K562 (cell line): ENCODE measurements around the gene ZBED2. TPM values are rescaled to one million over a fixed set of nuclear protein-coding genes. Genes with fewer than 3 reads are reported as not detected.

ENCODE experiments used
- ATAC-seq: fragments of 200-7000 bp; cut with Tn5 transposase; 3 replicates; pipeline ENCODE4 v1.9.1; 2020; ENCODE audit warnings: moderate library complexity
- BruUV-seq: library from RNA; stranded (reverse); fragments of 400-500 nt; replicated peaks from 2 replicates; lab custom pipeline; 2021; lab: Mats Ljungman, UMichigan
- CTCF ChIA-PET: fragments of 300-600 bp; formaldehyde crosslinking; extraction: SDS; loops from one replicate; lab custom pipeline; 2021; ENCODE audit warnings: low intra/inter-chr PET ratio; lab: Yijun Ruan, JAX
- POLR2A ChIA-PET: fragments of 300-600, 350-650 bp; sonication (Branson Sonifier 250); formaldehyde crosslinking; extraction: SDS; loops from one replicate; lab custom pipeline; 2021; ENCODE audit warnings: antibody characterized with exemption, inconsistent platforms; lab: Yijun Ruan, JAX
- DNase-seq, 4 experiments: peaks; one replicate each; pipeline versions ENCODE4 v3.0.0 to v3.0.0-alpha.2; 2011 to 2018; ENCODE audit warnings: low spot score in 3 of 4, mixed read lengths in 3 of 4; ENCODE audit errors: extremely low read depth in 1 of 4
- FAIRE-seq: peaks from 2 replicates; lab custom pipeline; 2011; peaks lifted over from hg19 to GRCh38; lab: Jason Lieb, UNC
- H2AFZ ChIP-seq: 2 replicates; pipeline ENCODE4 v1.6.0; 2011; ENCODE audit warnings: low read depth, low read length, control low read depth, inconsistent platforms
- H3K27ac ChIP-seq: fragments of 200-600 bp; 3 replicates; pipeline ENCODE4 v1.8.0; 2011; ENCODE audit warnings: low read depth, mild to moderate bottlenecking, control low read depth, inconsistent platforms, low read length, moderate library complexity, mixed read lengths; ENCODE audit errors: extremely low read depth
- H3K27me3 ChIP-seq, 2 experiments: fragments of 300-600 bp in 1 of 2; 2 replicates in 1 of 2; 3 replicates in 1 of 2; pipeline versions ENCODE4 v1.6.0 to v1.8.0; 2011; ENCODE audit warnings: inconsistent platforms in 2 of 2, low read length in 2 of 2, mild to moderate bottlenecking in 1 of 2, mixed read lengths in 1 of 2, moderate library complexity in 1 of 2; ENCODE audit not compliant: control insufficient read depth in 2 of 2, insufficient read depth in 2 of 2
- H3K36me3 ChIP-seq: fragments of 300-600 bp; 3 replicates; pipeline ENCODE4 v1.8.0; 2011; ENCODE audit warnings: mild to moderate bottlenecking, low read length, inconsistent platforms; ENCODE audit not compliant: control insufficient read depth, insufficient read depth
- H3K4me1 ChIP-seq, 2 experiments: fragments of 200-600 bp in 1 of 2; replicated peaks in 1 of 2; 2 replicates in 1 of 2; 3 replicates in 1 of 2; pipeline versions ENCODE4 v1.5.1 to v1.8.0; 2011; ENCODE audit warnings: inconsistent platforms in 2 of 2, low read length in 2 of 2, mild to moderate bottlenecking in 1 of 2, mixed read lengths in 1 of 2, moderate library complexity in 1 of 2; ENCODE audit not compliant: control insufficient read depth in 2 of 2, insufficient read depth in 2 of 2
- H3K4me2 ChIP-seq: 2 replicates; pipeline ENCODE4 v1.6.1; 2011; ENCODE audit warnings: low read length, control low read depth, inconsistent platforms, mixed read lengths; ENCODE audit not compliant: insufficient read depth
- H3K4me3 ChIP-seq: fragments of 200-600 bp; sonication (generic), shearing (Covaris generic); 2 replicates; pipeline ENCODE4 v1.5.1; 2016; ENCODE audit warnings: control low read depth, inconsistent platforms
- H3K79me2 ChIP-seq: fragments of 200-600 bp; 3 replicates; pipeline ENCODE4 v1.8.0; 2011; ENCODE audit warnings: low read length, inconsistent platforms; ENCODE audit not compliant: control insufficient read depth, insufficient read depth
- H3K9ac ChIP-seq, 2 experiments: 2 replicates each; pipeline versions ENCODE4 v1.6.0 to v1.6.1; 2011; ENCODE audit warnings: low read depth in 2 of 2, low read length in 2 of 2, control low read depth in 1 of 2, inconsistent platforms in 1 of 2, mild to moderate bottlenecking in 1 of 2, mixed read lengths in 1 of 2; ENCODE audit not compliant: insufficient read depth in 1 of 2
- H3K9me1 ChIP-seq: one replicate; pipeline ENCODE4 v1.6.0; 2011; ENCODE audit warnings: inconsistent platforms, mild to moderate bottlenecking, low read length, moderate library complexity; ENCODE audit not compliant: control insufficient read depth, insufficient read depth
- H3K9me3 ChIP-seq: replicated peaks from 2 replicates; pipeline ENCODE4 v1.5.1; 2011; ENCODE audit warnings: low read depth, low read length, inconsistent platforms; ENCODE audit not compliant: control insufficient read depth, insufficient read depth
- H4K20me1 ChIP-seq: replicated peaks from 2 replicates; pipeline ENCODE4 v1.6.1; 2011; ENCODE audit warnings: low read length, inconsistent platforms, mixed read lengths; ENCODE audit not compliant: control insufficient read depth, insufficient read depth
- ZFPM2 ChIP-seq: fragments of 250-450 bp; sonication (Bioruptor Pico); IDR thresholded peaks from 2 replicates; pipeline ENCODE4 v1.5.1; 2022; ENCODE audit warnings: mild to moderate bottlenecking
- ZNF75A ChIP-seq: fragments of 450-650 bp; formaldehyde crosslinking; IDR thresholded peaks from 2 replicates; pipeline ENCODE4 v1.4.0; 2020; ENCODE audit warnings: mild to moderate bottlenecking
- in situ Hi-C: fragments of 300-500 bp; cut with MboI; formaldehyde crosslinking; loops from 4 replicates; pipeline ENCODE4 v1.15.0; 2018; ENCODE audit warnings: inconsistent platforms, mixed read lengths
- intact Hi-C: fragments of 100-400 bp; cut with micrococcal nuclease; formaldehyde crosslinking; loops from 2 replicates; pipeline ENCODE4 v1.14.2; 2022
- polyA plus RNA-seq, 8 experiments: library from polyadenylated mRNA; depleted of rRNA in 4 of 8; stranded (reverse) in 5 of 8; unstranded in 3 of 8; fragments of >200 nt; fragmentation: Nextera tagmentation in 2 of 8; fragmentation: Illumina TruSeq in 1 of 8; extraction: Ambion mirVana in 2 of 8; extraction: Trizol in 1 of 8; gene quantifications; 2 replicates each; pipeline versions ENCODE4 v1.2.1 to v1.2.3, GENCODE V29; 2011 to 2014; ENCODE audit warnings: inconsistent platforms in 1 of 8, missing spikeins in 1 of 8
- total RNA-seq, 7 experiments: library from RNA; depleted of rRNA in 6 of 7; stranded (reverse); fragments of >200 nt in 6 of 7; fragmentation: Illumina TruSeq in 2 of 7; extraction: Trizol in 2 of 7; gene quantifications; 2 replicates each; pipeline versions ENCODE4 v1.2.1 to v1.2.3, GENCODE V29; 2011 to 2021; ENCODE audit warnings: low replicate concordance in 1 of 7
- TF ChIP-seq, protein P1 (sequence below): sonication (generic); formaldehyde crosslinking; IDR thresholded peaks from 2 replicates; pipeline ENCODE4 v1.8.0; 2023; ENCODE audit warnings: missing genetic modification reagents, mild to moderate bottlenecking, borderline replicate concordance
- TF ChIP-seq, protein P2 (sequence below): fragments of 250-450 bp; sonication (Bioruptor Pico); IDR thresholded peaks from 2 replicates; pipeline ENCODE4 v1.8.0; 2021; ENCODE audit warnings: moderate library complexity, mild to moderate bottlenecking, inconsistent platforms

ZBED2 gene
- total and polyA plus RNA-seq, 9 of the 15 experiments (the other 6 are each of a cell fraction or from before 2014, with no cell fraction given): 0.11 TPM; not detected in 8

DNA sequence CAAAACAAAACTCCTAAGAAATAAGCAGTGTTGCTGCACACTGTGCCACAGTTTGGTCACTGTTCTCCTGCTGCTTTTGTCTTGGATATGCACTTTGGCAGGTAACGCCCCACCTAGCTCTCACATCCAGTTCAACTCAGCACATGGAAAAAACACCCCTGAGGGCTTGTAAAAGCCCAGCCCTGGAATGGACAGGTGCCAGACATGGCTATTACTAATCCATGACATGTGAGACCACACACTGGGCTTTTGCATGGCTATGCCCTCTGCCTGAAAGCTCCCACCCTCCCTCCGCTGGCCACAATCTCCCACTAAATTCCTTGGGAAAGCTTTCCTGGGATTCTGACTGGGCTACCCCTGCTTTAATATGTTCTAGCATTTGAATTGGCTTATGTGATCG is 24.7 kb upstream of the ZBED2 start (continued):
- TF ChIP-seq, protein P1, sequence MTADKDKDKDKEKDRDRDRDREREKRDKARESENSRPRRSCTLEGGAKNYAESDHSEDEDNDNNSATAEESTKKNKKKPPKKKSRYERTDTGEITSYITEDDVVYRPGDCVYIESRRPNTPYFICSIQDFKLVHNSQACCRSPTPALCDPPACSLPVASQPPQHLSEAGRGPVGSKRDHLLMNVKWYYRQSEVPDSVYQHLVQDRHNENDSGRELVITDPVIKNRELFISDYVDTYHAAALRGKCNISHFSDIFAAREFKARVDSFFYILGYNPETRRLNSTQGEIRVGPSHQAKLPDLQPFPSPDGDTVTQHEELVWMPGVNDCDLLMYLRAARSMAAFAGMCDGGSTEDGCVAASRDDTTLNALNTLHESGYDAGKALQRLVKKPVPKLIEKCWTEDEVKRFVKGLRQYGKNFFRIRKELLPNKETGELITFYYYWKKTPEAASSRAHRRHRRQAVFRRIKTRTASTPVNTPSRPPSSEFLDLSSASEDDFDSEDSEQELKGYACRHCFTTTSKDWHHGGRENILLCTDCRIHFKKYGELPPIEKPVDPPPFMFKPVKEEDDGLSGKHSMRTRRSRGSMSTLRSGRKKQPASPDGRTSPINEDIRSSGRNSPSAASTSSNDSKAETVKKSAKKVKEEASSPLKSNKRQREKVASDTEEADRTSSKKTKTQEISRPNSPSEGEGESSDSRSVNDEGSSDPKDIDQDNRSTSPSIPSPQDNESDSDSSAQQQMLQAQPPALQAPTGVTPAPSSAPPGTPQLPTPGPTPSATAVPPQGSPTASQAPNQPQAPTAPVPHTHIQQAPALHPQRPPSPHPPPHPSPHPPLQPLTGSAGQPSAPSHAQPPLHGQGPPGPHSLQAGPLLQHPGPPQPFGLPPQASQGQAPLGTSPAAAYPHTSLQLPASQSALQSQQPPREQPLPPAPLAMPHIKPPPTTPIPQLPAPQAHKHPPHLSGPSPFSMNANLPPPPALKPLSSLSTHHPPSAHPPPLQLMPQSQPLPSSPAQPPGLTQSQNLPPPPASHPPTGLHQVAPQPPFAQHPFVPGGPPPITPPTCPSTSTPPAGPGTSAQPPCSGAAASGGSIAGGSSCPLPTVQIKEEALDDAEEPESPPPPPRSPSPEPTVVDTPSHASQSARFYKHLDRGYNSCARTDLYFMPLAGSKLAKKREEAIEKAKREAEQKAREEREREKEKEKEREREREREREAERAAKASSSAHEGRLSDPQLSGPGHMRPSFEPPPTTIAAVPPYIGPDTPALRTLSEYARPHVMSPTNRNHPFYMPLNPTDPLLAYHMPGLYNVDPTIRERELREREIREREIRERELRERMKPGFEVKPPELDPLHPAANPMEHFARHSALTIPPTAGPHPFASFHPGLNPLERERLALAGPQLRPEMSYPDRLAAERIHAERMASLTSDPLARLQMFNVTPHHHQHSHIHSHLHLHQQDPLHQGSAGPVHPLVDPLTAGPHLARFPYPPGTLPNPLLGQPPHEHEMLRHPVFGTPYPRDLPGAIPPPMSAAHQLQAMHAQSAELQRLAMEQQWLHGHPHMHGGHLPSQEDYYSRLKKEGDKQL (CRISPR knock-in tag): no peak
- TF ChIP-seq ZNF75A: no peak
- TF ChIP-seq, all 486 proteins: peak for 0

DNA sequence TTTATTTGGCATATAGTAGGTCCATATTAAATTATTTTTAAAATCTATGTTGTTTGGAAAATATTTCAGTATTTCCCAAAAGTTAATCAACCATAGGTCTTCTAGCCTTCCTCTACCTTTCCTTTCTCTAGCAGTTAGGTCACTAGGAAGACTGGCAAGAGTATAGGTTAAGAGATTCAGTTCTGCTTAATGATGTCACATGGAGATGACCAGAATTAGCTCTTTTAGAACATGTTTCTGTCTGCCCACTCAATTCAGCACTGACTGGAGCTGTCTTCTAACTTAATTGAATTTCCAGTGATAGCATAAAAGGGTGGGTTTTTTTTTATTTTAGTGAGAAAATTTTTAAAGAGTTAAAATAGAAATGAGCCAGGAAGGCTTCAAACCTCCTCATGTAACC is 23.8 kb upstream of the ZBED2 start:
- no peak overlapping the region for H3K4me2 ChIP-seq
- CTCF ChIA-PET: no interaction called here
- H3K79me2 ChIP-seq: no peaks in the 10 kb centered on the region
- H4K20me1 ChIP-seq: no peaks in the 10 kb centered on the region
- in situ Hi-C loops: no loop called here
- no peak for DNase-seq
- no peak overlapping the region for H3K4me3 ChIP-seq
- H3K9me3 ChIP-seq: no peaks in the 10 kb centered on the region
- no peak for ATAC-seq
- H3K9me1 ChIP-seq: no peaks in the 10 kb centered on the region
- no peak overlapping the region for H3K27ac ChIP-seq
- no peaks in the 10 kb centered on the region for H3K4me1 ChIP-seq
- intact Hi-C loops: no loop called here
- no peaks in the 10 kb centered on the region for H3K27me3 ChIP-seq
- no TSS peak for BruUV-seq
- H3K9ac ChIP-seq: no peak overlapping the region
- FAIRE-seq: no peak
- POLR2A ChIA-PET: interaction anchor here (0.7 kb wide), 1 partner anchor 1511 kb away, joined by 3 read pairs; no protein-coding TSS in a partner anchor
- H2AFZ ChIP-seq: no peak overlapping the region
- no peaks in the 10 kb centered on the region for H3K36me3 ChIP-seq
- TF ChIP-seq, protein P2, sequence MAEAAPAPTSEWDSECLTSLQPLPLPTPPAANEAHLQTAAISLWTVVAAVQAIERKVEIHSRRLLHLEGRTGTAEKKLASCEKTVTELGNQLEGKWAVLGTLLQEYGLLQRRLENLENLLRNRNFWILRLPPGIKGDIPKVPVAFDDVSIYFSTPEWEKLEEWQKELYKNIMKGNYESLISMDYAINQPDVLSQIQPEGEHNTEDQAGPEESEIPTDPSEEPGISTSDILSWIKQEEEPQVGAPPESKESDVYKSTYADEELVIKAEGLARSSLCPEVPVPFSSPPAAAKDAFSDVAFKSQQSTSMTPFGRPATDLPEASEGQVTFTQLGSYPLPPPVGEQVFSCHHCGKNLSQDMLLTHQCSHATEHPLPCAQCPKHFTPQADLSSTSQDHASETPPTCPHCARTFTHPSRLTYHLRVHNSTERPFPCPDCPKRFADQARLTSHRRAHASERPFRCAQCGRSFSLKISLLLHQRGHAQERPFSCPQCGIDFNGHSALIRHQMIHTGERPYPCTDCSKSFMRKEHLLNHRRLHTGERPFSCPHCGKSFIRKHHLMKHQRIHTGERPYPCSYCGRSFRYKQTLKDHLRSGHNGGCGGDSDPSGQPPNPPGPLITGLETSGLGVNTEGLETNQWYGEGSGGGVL (CRISPR knock-in tag): no peak
- TF ChIP-seq ZFPM2 (CRISPR knock-in tag): no peak
